ENCODE measurements around the gene SLC37A3. TPM values are rescaled to one million over a fixed set of nuclear protein-coding genes. Genes with fewer than 3 reads are reported as not detected.

SLC37A3 gene
- total and polyA plus RNA-seq, 4 donors, result 7.3 to 30.8 (median 10.6) TPM

DNA sequence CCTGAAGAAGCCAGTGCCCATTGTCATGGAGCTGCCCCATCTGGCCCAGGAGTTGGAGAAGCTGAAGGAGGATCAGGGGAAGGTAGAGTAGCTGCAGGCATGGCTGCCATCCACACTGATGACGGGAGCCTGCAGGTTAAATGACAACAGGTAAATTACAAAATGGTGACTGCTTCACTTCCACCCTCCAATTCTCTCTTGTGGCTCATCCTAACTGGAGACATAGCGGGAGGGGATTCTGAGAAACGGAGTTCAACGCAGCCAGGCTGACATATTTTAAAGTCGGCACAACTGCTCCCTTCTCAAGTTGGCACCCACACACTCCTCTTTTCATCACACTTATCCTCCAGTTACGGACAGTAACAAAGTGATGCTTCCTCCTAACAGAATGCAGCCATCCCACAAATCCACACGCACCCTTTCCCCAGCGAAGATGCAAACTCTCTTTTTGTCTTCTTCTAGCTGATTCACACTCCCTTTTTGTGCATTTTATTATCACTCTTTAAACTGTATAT lies 103.0 kb downstream of the SLC37A3 start:
- H3K4me1 ChIP-seq (ENCODE audit: control insufficient read depth in 4 of 4, insufficient read depth in 4 of 4, low read length in 3 of 4), result no peaks in the 10 kb centered on the region
- no peak for DNase-seq (ENCODE audit: low spot score)
- H3K9me3 ChIP-seq (ENCODE audit: control insufficient read depth in 4 of 4, low read length in 3 of 4), result no peaks in the 10 kb centered on the region
- WGBS, result 94% methylated on average over 8 of the region's 8 CpGs
- H3K9ac ChIP-seq (ENCODE audit: low read depth in 1 of 2, low read length in 2 of 2), result no peak overlapping the region
- no peaks in the 10 kb centered on the region for H3K36me3 ChIP-seq (ENCODE audit: control insufficient read depth in 4 of 4, insufficient read depth in 3 of 4, low read depth in 1 of 4, low read length in 3 of 4)
- H3K27ac ChIP-seq (ENCODE audit: low read depth in 1 of 2, low read length in 2 of 2), result no peak overlapping the region
- H3K4me3 ChIP-seq (ENCODE audit: low read depth in 1 of 3, low read length in 3 of 3), result no peak overlapping the region
- TF ChIP-seq NR2F2 (IDR thresholded peaks at IDR 0.05), result no peak
- no peak for TF ChIP-seq TAF1 (conservative IDR thresholded peaks at IDR 0.05)
- no peak for TF ChIP-seq EGR1 (IDR thresholded peaks at IDR 0.05; ENCODE audit: low read depth in 2 of 2)
- H3K27me3 ChIP-seq (ENCODE audit: control insufficient read depth in 4 of 4, insufficient read depth in 4 of 4, low read length in 3 of 4), result no peaks in the 10 kb centered on the region

DNA sequence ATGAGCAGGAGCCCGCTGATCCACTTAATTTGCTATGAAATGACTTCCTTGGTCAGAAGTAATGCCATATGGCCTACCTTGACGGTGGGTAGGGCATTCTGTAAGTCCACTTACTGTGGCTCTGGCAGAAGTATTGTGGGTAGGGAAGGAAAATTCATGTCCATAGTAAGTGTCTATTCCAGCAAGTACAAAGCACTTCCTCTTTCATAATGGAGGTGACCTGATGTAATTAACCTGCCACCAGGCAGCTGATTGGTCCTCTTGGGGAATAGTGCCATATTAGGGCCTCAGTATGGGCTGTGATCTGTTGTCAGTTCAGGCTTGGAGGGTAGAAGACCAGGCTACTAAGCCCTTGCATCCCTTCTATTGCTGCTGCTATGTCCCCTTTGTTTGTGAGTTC lies 103.9 kb downstream of the SLC37A3 start:
- no peaks in the 10 kb centered on the region for H3K9me3 ChIP-seq (ENCODE audit: control insufficient read depth in 4 of 4, low read length in 3 of 4)
- no peak for DNase-seq (ENCODE audit: low spot score)
- no peak overlapping the region for H3K9ac ChIP-seq (ENCODE audit: low read depth in 1 of 2, low read length in 2 of 2)
- no peaks in the 10 kb centered on the region for H3K27me3 ChIP-seq (ENCODE audit: control insufficient read depth in 4 of 4, insufficient read depth in 4 of 4, low read length in 3 of 4)
- WGBS, result 97% methylated on average over 2 of the region's 2 CpGs
- no peak overlapping the region for H3K4me3 ChIP-seq (ENCODE audit: low read depth in 1 of 3, low read length in 3 of 3)
- H3K27ac ChIP-seq (ENCODE audit: low read depth in 1 of 2, low read length in 2 of 2), result no peak overlapping the region
- no peaks in the 10 kb centered on the region for H3K36me3 ChIP-seq (ENCODE audit: control insufficient read depth in 4 of 4, insufficient read depth in 3 of 4, low read depth in 1 of 4, low read length in 3 of 4)
- H3K4me1 ChIP-seq (ENCODE audit: control insufficient read depth in 4 of 4, insufficient read depth in 4 of 4, low read length in 3 of 4), result no peaks in the 10 kb centered on the region
- TF ChIP-seq EGR1 (IDR thresholded peaks at IDR 0.05; ENCODE audit: low read depth in 2 of 2) (no peak), TAF1 (conservative IDR thresholded peaks at IDR 0.05) (no peak), FOXA1 (IDR thresholded peaks at IDR 0.05) (no peak), MAX (IDR thresholded peaks at IDR 0.05) (no peak), RXRA (IDR thresholded peaks at IDR 0.05) (no peak), JUND (IDR thresholded peaks at IDR 0.05) (no peak), YY1 (IDR thresholded peaks at IDR 0.05) (no peak)

DNA sequence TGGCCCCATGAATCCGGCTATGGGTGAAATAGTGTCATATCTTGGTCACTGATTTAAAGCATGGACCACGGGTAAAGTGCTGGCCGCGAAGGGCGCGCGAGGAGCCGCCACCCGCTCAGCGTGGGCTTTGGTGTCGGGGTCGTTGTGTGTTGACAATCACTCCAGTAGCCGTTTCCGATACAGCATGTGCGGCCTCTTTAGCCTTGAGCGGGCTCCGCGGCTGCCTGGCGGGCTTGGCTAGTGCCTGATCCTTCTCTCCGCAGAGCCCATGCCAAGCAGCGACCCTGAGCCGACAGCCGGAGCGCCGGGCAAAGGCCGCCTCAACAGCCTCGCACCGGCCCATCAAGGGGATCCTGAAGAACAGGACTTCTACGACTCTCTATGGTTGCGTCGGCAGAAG lies 105.9 kb downstream of the SLC37A3 start:
- Histone ChIP-seq H3K27ac (ENCODE audit: low read depth in 1 of 2, low read length in 2 of 2) (no peak overlapping the region), H3K27me3 (ENCODE audit: control insufficient read depth in 4 of 4, insufficient read depth in 4 of 4, low read length in 3 of 4) (no peaks in the 10 kb centered on the region), H3K36me3 (ENCODE audit: control insufficient read depth in 4 of 4, insufficient read depth in 3 of 4, low read depth in 1 of 4, low read length in 3 of 4) (no peaks in the 10 kb centered on the region), H3K9me3 (ENCODE audit: control insufficient read depth in 4 of 4, low read length in 3 of 4) (no peaks in the 10 kb centered on the region), H3K4me1 (ENCODE audit: control insufficient read depth in 4 of 4, insufficient read depth in 4 of 4, low read length in 3 of 4) (no peaks in the 10 kb centered on the region), H3K9ac (ENCODE audit: low read depth in 1 of 2, low read length in 2 of 2) (no peak overlapping the region), H3K4me3 (ENCODE audit: low read depth in 1 of 3, low read length in 3 of 3) (no peak overlapping the region)
- DNase-seq (ENCODE audit: low spot score), result no peak
- WGBS, result 93% methylated on average over 31 of the region's 31 CpGs
- TF ChIP-seq EGR1 (IDR thresholded peaks at IDR 0.05; ENCODE audit: low read depth in 2 of 2) (no peak), FOXA2 (IDR thresholded peaks at IDR 0.05) (no peak), SP1 (IDR thresholded peaks at IDR 0.05) (no peak), YY1 (IDR thresholded peaks at IDR 0.05) (no peak), MAX (IDR thresholded peaks at IDR 0.05) (no peak), NR2F2 (IDR thresholded peaks at IDR 0.05) (no peak), TAF1 (conservative IDR thresholded peaks at IDR 0.05) (no peak), HNF4G (IDR thresholded peaks at IDR 0.05) (no peak), GABPA (IDR thresholded peaks at IDR 0.05 in 1 of 2, conservative IDR thresholded peaks at IDR 0.05 in 1 of 2) (no peak), JUND (IDR thresholded peaks at IDR 0.05) (no peak)

- WGBS, result 93% methylated on average over 6 of the region's 6 CpGs
- no peak for DNase-seq (ENCODE audit: low spot score)
- Histone ChIP-seq H3K4me3 (ENCODE audit: low read depth in 1 of 3, low read length in 3 of 3) (no peak overlapping the region), H3K27ac (ENCODE audit: low read depth in 1 of 2, low read length in 2 of 2) (no peak overlapping the region), H3K36me3 (ENCODE audit: control insufficient read depth in 4 of 4, insufficient read depth in 3 of 4, low read depth in 1 of 4, low read length in 3 of 4) (no peaks in the 10 kb centered on the region), H3K4me1 (ENCODE audit: control insufficient read depth in 4 of 4, insufficient read depth in 4 of 4, low read length in 3 of 4) (no peaks in the 10 kb centered on the region), H3K9ac (ENCODE audit: low read depth in 1 of 2, low read length in 2 of 2) (no peak overlapping the region), H3K27me3 (ENCODE audit: control insufficient read depth in 4 of 4, insufficient read depth in 4 of 4, low read length in 3 of 4) (no peaks in the 10 kb centered on the region), H3K9me3 (ENCODE audit: control insufficient read depth in 4 of 4, low read length in 3 of 4) (no peaks in the 10 kb centered on the region)
- no peak for TF ChIP-seq FOXA2 (IDR thresholded peaks at IDR 0.05)
- TF ChIP-seq RAD21 (IDR thresholded peaks at IDR 0.05), result no peak
- no peak for TF ChIP-seq ZBTB33 (IDR thresholded peaks at IDR 0.05)
- no peak for TF ChIP-seq YY1 (IDR thresholded peaks at IDR 0.05)
- no peak for TF ChIP-seq FOXA1 (IDR thresholded peaks at IDR 0.05)
Measured at GRCh38 chr7:140289804-140290203, 108.5 kb downstream of the SLC37A3 start.
